HK-2 (cell line): ENCODE measurements around the gene NANS.
"Not testable (repeated sequence)": the region's sequence is repeated elsewhere in the genome, so short reads cannot be mapped to it uniquely, and the experiment has no call there.

Source experiments
- DNase-seq: peaks from one replicate; pipeline ENCODE4 v3.0.0-alpha.2; 2018; ENCODE audit not compliant: unreplicated experiment

Gene NANS

DNA sequence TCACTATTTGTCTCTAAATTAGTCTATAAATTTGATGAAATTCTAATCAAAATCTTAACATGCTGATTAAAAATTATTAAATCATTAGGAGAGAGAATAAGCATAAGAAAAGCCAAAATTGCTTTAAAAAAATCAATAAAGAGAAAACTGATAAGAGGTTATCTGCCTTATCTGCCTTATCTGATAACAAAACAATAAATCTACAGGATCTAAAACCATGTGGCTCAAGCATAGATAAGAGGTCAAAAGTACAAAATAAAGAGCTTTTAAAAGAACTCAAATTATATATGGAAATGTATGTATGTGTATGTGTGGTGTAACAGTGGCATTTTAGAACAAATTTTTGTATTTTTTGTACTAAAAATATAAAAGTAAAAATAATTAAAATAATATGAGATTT is 43.9 kb downstream of the NANS start:
- DNase-seq = no peak

DNA sequence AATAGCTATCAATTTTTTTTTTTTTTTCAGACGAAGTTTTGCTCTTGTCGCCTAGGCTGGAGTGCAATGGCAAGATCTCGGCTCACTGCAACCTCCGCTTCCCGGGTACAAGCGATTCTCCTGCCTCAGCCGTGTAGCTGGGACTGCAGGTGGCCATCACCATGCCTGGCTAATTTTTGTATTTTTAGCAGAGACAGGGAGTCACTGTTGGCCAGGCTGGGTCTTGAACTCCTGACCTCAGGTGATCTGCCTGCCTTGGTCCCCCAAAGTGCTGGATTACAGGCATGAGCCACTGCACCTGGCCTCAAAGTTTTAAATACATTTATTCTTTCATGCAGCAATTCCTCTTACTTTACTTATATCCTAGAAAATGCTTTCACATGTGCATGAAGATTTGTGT is 44.9 kb downstream of the NANS start:
- no peak for DNase-seq

DNA sequence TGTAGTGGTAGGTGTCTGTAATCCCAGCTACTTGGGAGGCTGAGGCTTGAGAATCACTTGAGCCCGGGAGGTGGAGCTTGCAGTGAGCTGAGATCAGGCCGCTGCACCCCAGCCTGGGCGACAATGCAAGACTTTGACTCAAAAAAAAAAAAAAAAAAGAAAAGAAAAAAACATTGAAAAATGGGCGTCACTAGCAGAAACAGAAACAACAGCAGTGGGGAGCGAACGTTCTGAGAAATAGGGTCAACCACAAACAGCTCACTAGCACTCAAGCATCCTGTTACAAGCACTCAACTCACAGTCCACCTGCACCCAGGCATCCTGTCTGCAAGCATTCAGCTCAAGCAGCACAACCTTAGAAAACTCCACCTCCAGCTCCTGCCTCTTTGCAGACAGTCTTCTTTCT is 45.3 kb downstream of the NANS start:
- DNase-seq = no peak

DNA sequence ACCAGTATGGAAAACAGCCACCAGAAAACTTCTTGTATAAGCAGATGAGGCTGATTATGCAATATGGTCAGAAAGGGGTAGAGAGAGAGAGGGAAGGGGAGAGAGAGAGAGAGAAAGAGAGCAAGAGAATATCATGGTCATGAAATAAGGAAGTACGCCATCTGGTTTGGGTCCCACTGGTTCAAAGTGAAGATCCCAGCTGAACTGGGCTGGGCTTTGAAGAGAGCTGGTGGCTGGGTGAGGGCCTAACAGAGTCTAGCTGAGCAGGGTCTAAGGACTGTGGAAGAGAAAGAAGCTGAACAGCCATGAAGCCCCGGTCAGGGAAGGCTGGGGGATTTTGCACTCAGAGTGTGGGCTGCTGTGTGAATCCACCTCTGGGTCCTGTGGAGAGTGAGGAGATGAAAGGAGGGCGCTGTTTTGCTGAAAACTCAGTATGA is 47.9 kb downstream of the NANS start:
- no peak for DNase-seq

DNA sequence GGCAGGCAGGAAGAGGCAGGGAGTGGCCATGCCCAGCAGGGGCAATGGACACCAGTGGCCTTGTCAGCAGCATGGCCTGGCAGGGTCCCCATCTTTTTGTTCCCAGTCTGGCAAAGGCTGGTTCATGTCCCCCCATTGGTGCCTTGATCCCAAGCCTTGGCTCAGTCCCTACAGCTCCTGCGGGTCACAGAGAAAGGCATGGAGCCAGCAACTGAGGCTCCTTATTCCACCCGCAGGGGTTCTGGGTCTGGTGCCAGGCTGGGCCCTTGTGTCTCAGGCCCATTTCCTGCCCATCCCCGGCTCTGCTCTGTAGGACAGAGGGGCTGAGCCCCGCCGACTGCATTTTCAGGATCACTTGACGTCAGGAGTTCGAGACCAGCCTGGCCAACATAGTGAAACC is 48.5 kb downstream of the NANS start:
- DNase-seq = no peak

DNA sequence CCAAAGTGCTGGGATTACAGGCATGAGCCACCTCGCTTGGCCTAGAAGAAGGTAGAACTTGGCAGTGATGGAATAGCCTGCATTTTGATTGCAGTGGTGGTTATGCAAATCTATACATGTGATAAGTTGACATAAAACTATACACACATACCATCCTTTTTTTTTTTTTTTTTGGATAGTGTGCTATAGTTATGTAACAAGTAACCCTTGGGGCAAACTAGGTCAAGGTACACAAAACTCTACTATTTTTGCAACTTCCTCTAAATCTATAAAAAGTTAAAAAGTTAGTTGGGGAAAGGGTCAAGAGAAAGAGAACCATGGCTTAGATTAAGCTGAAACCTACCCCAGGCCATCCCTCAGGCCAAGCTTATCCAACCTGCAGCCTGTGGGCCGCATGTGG is 51.4 kb downstream of the NANS start:
- DNase-seq = no peak

DNA sequence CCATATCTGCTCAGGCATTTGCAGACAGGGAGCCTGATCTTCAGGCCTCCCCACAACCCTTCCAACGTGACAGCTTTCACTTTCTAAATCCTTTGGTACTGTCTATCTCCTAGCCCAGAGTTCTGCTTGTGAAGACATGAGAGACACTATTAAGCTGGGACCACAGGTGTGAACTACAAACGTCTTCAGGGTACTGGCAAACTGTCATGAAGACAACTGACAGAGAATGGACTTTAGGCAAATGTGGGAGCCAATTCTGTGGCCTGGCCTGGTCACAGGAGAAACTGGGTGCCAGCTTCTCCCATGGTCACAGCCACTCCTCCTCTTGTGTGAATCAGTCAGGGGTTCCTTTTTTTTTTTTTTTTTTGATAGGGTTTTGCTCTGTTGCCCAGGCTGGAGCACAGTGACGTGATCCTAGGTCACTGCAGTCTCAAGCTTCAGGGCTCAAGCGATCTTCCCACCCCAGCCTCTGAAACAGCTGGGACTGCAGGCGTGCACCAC is 52.0 kb downstream of the NANS start:
- no peak for DNase-seq

DNA sequence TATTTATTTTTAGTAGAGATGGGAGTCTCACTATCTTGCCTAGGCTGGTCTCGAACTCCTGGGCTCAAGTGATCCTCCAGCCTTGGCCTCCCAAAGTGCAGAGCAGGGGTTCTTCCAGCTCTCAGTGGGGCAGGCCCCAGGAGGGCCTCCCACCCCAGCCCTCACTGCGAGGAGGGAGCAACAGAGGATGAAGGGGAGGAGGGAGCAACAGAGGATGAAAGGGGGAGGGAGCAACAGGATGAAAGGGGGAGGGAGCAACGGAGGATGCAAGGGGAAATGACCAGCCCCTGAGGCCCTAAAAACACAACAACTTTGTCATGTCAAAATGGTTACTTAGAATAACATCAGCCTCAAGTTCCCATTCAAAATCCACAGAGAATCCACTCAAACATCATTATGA is 52.5 kb downstream of the NANS start:
- no peak for DNase-seq

DNA sequence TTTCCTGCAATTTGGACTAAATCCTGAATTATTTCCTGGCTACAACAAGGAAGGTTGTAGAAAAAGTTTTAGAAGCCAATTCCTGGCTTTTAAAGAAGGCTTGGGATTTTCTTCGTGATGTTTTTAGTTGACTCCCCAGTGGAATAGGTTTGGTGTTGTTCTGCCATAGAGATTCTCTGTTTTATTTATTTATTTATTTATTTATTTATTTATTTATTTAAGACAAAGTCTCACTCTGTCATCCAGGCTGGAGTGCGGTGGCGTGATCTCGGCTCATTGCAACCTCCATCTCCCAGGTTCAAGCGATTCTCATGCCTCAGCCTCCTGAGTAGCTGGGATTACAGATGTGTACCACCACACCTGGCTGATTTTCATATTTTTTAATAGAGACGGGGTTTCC is 60.6 kb downstream of the NANS start:
- DNase-seq = not testable (repeated sequence)

DNA sequence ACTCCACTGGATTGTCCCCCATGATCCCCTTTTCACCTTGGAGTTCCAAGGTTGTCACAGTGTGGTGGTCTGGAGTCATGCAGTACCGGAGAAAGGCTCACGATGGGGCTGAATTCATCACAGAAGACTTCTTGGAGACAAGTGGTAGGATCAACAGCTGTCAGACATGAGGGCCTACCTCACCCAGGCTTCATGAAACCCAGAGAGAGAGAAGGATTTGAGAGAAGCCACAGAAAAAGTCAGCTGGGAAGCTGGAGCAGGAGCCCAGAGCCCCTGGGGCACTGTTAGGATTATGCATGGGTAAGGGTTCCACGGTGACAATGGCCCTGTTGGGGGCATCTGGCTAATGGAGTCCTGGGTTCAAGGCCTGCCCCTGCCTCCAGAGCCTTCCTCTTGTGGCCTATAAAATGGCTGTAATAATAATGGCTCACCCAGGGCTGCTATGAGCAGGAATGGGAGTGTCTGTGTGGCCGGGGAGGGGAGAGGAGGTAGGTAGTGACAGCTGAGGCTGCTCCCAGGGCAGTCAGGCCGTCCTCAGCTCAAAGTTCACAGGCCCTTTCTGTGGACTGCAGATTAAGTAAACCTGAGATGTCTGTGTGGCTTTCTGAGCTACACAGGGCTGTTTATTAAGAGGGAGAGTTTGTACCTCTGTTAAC is 61.6 kb downstream of the NANS start:
- DNase-seq = peak; percentile 32

DNA sequence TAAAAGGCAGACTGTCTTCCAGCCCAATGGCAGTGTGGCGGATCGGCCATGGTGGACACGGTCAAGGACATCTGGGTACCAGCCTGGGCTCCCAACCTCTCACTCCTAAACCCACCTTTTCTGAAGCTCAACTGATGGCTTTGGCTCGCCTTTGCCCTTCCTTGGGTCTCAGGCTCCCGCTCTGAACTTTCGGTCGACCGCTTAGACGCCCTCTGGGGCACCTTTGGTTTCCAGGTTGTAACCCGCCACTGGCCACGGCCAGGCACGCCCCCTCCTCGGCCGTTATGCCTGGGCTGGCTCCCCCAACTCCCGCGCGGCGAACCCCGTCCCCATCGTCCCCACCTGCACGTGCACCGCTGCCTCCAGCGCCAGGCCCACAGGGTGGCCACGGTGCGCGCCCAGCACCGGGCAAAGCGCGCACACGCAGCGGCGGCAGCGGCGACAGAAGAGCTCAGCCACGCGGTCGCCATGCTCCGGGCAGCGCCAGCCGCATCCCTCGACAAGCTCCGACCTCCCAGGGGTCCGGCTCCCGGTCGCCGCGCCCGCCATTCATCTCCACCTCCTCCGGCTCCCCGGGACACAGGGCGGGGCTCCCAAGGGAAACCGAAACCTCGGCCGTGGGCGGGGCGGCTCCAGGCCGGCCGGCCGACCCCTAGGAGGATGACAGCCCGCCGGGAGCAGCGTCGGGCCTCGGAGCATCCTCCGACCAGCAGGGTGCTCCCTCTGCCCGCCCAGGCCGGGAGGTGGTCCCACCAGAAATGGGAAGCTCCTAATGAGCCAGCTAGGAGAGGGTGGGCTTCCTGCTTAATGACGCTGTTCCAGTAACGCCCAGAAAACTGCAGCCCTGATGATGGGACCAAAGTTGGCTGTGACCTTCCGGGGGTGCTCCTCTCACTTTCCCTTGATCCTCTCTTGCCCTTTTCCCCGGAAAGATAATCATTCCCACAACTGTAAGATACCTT is 62.4 kb downstream of the NANS start, which contains the start of gene TRIM14:
TRIM14 (minus strand) TSS at position 583 of the 962 bp plus-strand sequence; CDS start at position 549, 34 bp downstream.
- peak; percentile 71 for DNase-seq

DNA sequence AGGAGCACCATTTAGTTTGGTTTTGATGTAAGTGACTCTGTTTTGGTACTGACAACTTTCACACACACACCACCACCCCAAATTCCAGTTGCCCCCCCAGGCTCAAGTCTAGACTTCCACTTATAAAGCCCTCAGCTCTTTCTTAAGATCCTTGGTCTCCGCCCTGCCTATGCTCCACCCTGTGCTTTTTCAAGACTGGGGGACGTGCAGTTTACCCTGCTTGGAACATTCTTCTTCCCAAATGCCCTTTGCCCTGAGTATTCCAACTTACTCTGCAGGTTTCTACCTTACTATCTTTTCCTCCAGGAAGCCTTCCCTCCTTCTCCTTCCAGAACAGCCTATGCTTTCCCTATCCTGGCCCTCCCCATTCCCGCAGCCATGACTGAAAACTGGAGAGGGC is 63.9 kb downstream of the NANS start:
- no peak for DNase-seq

DNA sequence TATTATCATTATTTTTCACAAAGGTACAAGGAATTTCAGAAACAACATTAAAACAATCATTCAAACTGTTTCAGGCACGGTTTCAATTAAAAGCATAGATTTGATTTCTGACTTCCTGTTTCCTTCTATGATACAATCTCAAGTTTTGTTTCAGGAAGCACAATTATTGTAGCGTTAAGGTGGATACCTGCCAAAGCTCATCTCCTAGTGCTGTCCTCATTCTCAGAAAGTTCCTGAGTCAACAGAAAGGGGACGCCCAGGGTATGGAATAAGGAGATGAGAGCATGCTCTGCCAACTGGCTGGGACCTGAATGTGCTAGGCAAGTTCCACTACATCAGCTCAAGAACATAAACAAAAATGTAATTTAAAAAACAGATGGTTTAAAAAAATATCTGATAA is 64.5 kb downstream of the NANS start:
- no peak for DNase-seq

DNA sequence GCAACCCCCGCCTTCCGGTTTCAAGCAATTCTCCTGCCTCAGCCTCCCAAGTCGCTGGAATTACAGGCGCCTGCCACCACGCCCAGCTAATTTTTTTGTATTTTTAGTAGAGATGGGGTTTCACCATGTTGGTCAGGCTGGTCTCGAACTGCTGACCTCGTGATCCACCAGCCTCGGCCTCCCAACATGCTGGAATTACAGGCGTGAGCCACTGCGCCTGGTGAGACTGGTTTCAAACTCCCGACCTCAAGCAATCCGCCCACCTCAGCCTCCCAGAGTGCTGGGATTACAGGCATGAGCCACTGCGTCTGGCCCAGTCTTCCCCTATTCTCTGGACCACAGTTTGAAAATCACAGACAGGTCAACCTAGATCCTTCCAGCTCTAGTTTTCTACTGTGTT is 67.6 kb downstream of the NANS start:
- DNase-seq = not testable (repeated sequence)

DNA sequence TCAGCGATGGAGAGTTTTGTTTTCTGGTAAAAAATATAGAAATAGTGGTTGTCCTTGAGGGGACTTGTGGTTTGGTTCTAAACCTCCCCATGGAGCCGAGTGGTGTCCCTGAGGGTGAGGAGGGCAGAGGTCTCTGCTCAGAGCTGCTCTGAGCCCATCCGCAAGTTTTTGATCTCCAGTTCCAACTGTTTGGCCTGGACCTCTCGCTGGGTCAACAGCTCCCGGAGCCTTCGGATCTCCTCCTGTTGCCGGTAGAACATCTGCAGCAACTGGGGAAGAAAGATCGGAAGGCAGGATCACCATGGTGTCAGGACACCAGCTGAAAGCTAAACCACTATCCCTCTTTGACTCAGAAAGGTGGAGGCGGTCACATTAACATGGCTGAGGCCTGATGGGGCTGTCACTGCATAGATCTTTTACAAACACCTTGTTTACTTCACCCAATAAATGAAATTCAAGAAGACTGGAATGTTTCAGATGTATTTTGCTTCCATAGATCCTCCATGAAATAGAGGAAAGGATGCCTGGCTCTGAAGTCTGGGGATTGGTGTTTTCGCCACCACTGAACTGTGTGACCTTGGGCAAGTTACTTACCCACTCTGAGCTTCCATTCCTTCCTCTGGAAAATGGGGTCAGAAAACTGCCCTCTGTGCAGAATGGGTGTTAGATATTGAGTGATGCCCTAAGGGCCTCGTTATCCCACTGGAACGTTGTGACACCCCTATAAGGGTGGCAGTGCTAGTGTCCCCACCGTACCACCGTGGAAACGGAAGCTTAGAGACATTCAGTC is 68.3 kb downstream of the NANS start:
- DNase-seq = no peak

DNA sequence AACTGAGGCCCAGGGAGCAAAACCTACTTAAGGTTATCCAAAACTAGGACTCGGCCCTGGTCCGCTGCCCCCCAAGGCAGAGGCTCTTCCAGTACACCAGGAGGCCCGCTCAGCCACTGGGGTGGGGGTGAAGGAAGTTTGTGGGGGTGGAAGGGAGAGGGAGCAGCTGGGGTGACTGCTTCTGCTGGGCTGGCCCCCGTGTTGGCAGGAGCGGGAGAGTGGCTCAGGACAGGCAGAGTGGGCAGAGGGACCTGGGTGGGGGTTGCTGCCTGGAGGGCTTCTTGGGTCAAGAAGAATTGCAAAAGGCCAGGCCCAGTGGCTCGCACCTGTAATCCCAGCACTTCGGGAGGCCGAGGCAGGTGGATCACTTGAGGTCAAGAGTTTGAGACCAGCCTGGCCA is 70.7 kb downstream of the NANS start:
- no peak for DNase-seq

DNA sequence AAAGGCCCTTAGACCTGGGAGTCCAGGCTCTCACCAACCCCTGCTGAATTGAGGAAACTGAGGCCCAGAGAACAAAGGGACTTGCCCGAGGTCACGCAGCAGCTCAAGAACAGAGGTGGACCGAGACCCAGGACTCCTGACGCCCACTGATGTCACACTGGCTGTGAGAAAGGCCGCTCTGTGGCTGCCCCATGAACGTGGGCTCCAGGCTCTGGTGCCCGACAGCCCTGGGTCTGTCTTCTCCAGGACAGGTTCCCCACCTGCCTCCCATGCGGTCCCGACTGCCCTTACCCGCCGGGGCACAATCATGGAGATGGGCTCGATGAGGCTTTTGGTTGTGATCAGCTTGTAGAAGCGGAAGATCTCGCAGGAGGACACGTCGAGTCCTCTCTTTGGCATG is 71.8 kb downstream of the NANS start:
- DNase-seq = no peak

DNA sequence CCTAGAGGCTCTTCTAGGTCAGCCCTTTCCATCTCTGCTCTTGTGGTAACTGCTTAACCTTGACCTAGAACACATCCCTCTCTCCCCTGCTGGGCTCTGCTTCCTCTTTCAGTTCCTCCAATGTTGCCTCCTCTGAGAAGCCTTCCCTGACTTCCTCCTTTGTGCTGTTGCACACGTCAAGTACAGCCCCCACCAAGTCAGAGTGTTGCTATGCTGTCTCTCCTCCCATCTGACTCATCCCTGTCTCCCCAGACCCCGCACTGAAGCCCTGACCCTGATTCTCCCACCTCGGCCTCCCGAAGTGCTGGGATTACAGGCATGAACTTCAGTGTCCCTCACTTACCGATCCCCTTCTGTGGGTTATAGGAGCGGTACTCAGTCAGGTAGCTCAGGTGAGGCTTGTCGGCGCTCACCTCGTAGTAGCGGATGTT is 72.9 kb downstream of the NANS start:
- DNase-seq = no peak

DNA sequence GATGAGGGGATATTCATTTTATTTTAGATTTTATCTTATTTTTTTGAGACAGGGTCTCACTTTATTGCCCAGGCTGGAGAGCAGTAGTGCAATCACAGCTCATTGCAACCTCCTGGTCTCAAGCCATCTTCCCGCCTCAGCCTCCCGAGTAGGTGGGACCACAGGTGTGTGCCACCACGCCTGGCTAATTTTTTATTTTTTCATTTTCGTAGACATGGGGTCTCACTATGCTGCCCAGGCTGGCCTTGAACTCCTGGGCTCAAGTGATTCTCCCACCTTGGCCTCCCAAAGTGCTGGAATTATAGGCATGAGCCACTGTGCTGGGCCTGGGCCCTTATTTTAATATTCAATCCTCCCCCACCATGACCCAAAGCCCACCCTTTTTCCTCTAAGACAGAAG is 73.5 kb downstream of the NANS start:
- not testable (repeated sequence) for DNase-seq

DNA sequence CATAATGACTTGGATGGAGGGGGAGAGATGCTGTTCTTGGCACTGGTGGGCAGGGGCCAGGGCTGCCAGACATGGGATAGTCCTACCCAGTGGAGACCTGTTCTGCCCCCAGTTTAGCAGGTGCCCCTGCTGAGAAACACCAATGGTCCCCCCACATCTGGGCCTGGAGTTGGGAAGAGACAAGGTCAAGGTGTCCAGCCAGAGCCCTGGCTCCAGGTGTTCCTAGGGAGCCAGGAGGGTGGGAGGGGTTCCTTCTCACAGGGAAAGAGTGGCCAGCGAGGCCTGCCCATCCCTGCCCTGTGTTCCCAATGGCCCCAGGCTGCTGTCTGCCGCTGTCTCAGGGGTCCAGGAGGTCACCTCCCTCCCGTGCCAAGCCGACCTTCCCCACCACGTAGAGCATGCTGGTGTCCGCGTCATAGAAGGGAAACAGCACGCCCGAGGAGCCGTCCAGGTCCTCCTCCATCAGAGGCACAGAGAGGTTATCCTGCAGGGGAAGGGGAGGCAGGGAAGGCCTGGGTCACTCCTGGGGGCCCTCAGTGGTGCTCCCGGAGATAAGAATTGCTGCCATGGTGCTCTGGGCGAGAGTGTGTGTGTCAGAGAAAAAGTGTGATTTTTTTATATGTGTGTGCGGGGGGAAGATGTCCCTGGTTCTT is 74.2 kb downstream of the NANS start:
- no peak for DNase-seq

DNA sequence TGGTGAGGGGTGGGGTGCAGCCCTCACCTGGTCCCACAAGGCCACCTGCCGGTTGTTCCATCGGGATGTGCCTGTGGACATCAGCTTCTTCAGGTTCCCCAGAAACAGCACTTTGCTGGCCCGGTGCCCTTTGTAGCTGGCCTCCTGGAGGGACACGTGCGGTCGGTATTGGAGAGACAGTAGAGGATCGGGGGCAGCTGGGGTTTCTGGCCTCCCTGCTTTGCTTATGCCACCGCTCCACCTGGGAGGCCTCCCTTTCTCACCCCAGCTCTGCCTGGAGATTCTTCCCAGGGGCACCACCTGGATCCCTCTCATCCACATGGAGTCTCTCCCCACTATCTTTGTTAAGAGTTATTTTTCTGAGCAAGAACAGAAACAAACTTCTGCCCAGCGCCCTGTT is 75.6 kb downstream of the NANS start:
- no peak for DNase-seq
